Fibroblast of pulmonary artery (primary cell): ENCODE data around the gene ZDHHC22.

Experiments used
- DNase-seq: peaks from one replicate; pipeline ENCODE4 v3.0.0-alpha.2; 2010; ENCODE audit warnings: low read depth
- H3K4me3 ChIP-seq: replicated peaks from 2 replicates; pipeline ENCODE4 v1.5.1; 2011; ENCODE audit warnings: low read depth, mild to moderate bottlenecking, control low read depth, low read length, moderate library complexity
- TF ChIP-seq, protein P1 (sequence below): IDR thresholded peaks from 2 replicates; pipeline ENCODE4 v1.5.1; 2011; ENCODE audit warnings: mild to moderate bottlenecking, control low read depth, low read length, inconsistent platforms; ENCODE audit errors: missing control alignments

Gene ZDHHC22

GRCh38 chr14:77157740-77158139 is 16.1 kb upstream of the ZDHHC22 start:
- no peak for DNase-seq
- H3K4me3 ChIP-seq: no peak overlapping the region
- TF ChIP-seq, protein P1, sequence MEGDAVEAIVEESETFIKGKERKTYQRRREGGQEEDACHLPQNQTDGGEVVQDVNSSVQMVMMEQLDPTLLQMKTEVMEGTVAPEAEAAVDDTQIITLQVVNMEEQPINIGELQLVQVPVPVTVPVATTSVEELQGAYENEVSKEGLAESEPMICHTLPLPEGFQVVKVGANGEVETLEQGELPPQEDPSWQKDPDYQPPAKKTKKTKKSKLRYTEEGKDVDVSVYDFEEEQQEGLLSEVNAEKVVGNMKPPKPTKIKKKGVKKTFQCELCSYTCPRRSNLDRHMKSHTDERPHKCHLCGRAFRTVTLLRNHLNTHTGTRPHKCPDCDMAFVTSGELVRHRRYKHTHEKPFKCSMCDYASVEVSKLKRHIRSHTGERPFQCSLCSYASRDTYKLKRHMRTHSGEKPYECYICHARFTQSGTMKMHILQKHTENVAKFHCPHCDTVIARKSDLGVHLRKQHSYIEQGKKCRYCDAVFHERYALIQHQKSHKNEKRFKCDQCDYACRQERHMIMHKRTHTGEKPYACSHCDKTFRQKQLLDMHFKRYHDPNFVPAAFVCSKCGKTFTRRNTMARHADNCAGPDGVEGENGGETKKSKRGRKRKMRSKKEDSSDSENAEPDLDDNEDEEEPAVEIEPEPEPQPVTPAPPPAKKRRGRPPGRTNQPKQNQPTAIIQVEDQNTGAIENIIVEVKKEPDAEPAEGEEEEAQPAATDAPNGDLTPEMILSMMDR: no peak

- TF ChIP-seq, protein P1: no peak
- no peak for DNase-seq
- H3K4me3 ChIP-seq: no peak overlapping the region
Observed at GRCh38 chr14:77155083-77155482, 13.5 kb upstream of the ZDHHC22 start.

GRCh38 chr14:77154421-77154820 is 12.8 kb upstream of the ZDHHC22 start:
- DNase-seq: no peak
- H3K4me3 ChIP-seq: no peak overlapping the region
- TF ChIP-seq, protein P1: no peak

GRCh38 chr14:77153802-77154201 is 12.2 kb upstream of the ZDHHC22 start:
- DNase-seq: no peak
- TF ChIP-seq, protein P1: no peak
- H3K4me3 ChIP-seq: no peak overlapping the region

DNA sequence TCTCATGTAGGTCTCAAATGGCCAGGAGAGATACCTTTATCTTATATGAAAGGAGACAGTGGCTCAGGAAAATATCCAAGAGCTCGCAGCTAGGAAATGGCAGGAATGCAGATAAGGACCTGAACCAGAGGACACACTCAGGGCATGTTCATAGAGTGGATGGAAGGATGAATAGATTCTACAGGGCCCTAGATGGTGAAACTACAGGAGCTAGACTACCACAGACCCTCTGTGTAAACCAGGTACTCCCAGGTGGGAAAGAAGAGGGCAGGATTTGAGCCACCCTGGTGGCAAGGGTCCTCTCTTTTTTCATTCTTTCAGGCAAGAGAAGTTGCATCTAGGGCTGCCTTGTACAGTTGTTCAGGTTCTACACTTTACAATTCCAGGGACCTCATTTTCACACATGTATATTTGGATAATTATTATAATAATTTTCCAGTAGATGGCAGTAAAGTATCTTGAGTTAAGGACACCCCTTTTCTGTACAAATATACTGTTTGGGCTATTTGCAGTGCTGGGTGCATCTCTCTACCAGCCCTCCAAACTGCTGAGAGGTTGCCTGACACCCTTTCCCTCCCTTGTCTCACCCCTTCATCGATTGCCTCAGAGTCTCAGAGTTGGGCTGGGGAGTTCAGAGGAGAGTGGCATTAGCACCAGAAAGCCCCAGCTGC is 10.5 kb upstream of the ZDHHC22 start:
- no peak overlapping the region for H3K4me3 ChIP-seq
- peak; percentile 49 for DNase-seq
- TF ChIP-seq, protein P1: peak; percentile 14

GRCh38 chr14:77151245-77151644 is 9.7 kb upstream of the ZDHHC22 start:
- TF ChIP-seq, protein P1: peak; percentile 62
- DNase-seq: peak; percentile 29
- no peak overlapping the region for H3K4me3 ChIP-seq
